ENCODE data around the gene ANP32B. TPM values are rescaled to one million over a fixed set of nuclear protein-coding genes. Genes with fewer than 3 reads are reported as not detected.
"Not testable (repeated sequence)": the region's sequence is repeated elsewhere in the genome, so short reads cannot be mapped to it uniquely, and the experiment has no call there.

ANP32B gene
- total RNA-seq, 2 experiments from 2014 or later: 317 to 335 TPM

- H3K9me3 Mint-ChIP-seq: no peaks in the 10 kb centered on the region
- no peak overlapping the region for H3K27ac Mint-ChIP-seq
- ChIA-PET CTCF (no interaction called here), POLR2A (no interaction called here)
- DNase-seq: no peak
- H3K4me3 Mint-ChIP-seq: no peak overlapping the region
- H3K4me1 Mint-ChIP-seq: peaks cover 1% of the 10 kb centered on the region
- no peaks in the 10 kb centered on the region for H3K36me3 Mint-ChIP-seq (ENCODE audit: low read depth)
- H3K27me3 Mint-ChIP-seq: peaks cover 17% of the 10 kb centered on the region
Measured at GRCh38 chr9:97969014-97969413, 14.1 kb upstream of the ANP32B start.

DNA sequence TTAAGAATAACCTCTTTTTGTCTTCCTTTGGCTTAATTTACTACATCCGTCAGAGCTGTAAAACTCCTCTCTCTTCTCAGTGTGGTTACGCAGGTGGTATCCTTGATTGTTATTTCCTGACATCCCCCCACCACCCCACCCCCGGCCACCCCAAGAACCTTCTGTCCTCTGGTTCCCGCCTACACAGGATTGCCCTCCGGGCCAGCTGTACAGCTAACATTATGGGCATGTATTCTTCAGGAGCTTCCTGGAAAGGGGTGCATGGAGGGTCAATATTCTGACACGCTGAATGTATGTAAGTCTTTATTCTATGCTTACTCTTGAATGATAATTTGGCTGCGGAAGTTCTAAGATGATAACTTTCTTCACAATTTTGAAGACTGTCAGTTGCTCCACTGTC is 13.0 kb upstream of the ANP32B start:
- H3K4me1 Mint-ChIP-seq: no peaks in the 10 kb centered on the region
- CTCF ChIA-PET: no interaction called here
- H3K27me3 Mint-ChIP-seq: peaks cover 18% of the 10 kb centered on the region
- POLR2A ChIA-PET: interaction anchor here (1.1 kb wide), 1 partner anchor 12 kb away, joined by 3 read pairs; no protein-coding TSS in a partner anchor
- no peak for DNase-seq
- no peak overlapping the region for H3K4me3 Mint-ChIP-seq
- no peaks in the 10 kb centered on the region for H3K36me3 Mint-ChIP-seq (ENCODE audit: low read depth)
- no peaks in the 10 kb centered on the region for H3K9me3 Mint-ChIP-seq
- no peak overlapping the region for H3K27ac Mint-ChIP-seq

- ChIA-PET CTCF (interaction anchor here (1.6 kb wide), 1 partner anchor 10 kb away, joined by 3 read pairs; the partner anchor contains the start of gene ANP32B), POLR2A (interaction anchor here (1.3 to 1.5 kb wide), 2 partner anchors 11 to 25 kb away, joined by 3 read pairs; partner anchors contain the start of gene ANP32B)
- H3K4me1 Mint-ChIP-seq: no peaks in the 10 kb centered on the region
- no peak overlapping the region for H3K4me3 Mint-ChIP-seq
- DNase-seq: no peak
- H3K36me3 Mint-ChIP-seq (ENCODE audit: low read depth): no peaks in the 10 kb centered on the region
- no peaks in the 10 kb centered on the region for H3K9me3 Mint-ChIP-seq
- peaks cover 19% of the 10 kb centered on the region for H3K27me3 Mint-ChIP-seq
- no peak overlapping the region for H3K27ac Mint-ChIP-seq
Measured at GRCh38 chr9:97972753-97973152, 10.4 kb upstream of the ANP32B start.

DNA sequence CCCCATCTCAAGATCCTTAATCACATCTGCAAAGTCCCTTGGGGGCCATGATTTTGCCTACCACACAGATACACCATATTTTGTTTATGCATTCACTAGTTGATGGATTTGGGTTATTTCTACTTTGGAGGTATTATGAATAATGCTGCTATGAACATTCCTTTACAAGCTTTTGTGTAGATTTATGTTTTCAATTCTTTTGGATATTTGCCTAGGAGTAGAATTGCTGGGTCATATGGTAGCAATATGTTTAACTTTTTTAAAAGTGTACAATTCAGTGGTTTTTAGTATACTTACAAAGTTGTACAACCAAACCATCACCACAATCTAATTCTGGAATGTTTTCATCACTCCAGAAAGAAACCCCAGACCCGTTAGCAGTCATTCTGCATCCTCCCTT is 7.8 kb upstream of the ANP32B start:
- H3K27me3 Mint-ChIP-seq: peaks cover 18% of the 10 kb centered on the region
- no peaks in the 10 kb centered on the region for H3K36me3 Mint-ChIP-seq (ENCODE audit: low read depth)
- H3K9me3 Mint-ChIP-seq: no peaks in the 10 kb centered on the region
- no peak for DNase-seq
- no peak overlapping the region for H3K4me3 Mint-ChIP-seq
- ChIA-PET POLR2A (no interaction called here), CTCF (no interaction called here)
- peaks cover 4% of the 10 kb centered on the region for H3K4me1 Mint-ChIP-seq
- H3K27ac Mint-ChIP-seq: no peak overlapping the region

DNA sequence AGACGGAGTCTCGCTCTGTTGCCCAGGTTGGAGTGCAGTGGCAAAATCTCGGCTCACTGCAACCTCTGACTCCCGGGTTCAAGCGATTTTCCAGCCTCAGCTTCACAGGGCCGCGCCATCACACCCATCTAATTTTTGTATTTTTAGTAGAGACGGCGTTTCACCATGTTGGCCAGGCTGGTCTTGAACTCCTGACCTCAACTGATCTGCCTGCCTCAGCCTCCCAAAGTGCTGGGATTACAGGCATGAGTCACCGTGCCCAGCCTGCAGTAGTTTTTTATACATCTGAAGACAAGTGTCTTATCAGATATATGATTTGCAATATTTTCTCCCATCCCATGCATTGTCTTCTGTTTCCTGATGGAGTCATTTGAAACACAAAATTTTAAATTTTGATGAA is 6.5 kb upstream of the ANP32B start:
- H3K4me3 Mint-ChIP-seq; DNase-seq; H3K27ac Mint-ChIP-seq; H3K9me3 Mint-ChIP-seq; H3K36me3 Mint-ChIP-seq (ENCODE audit: low read depth); POLR2A ChIA-PET; CTCF ChIA-PET: not testable (repeated sequence)
- Mint-ChIP-seq H3K4me1 (peaks cover 11% of the 10 kb centered on the region), H3K27me3 (peaks cover 18% of the 10 kb centered on the region)

- Mint-ChIP-seq H3K27me3 (peaks cover 5% of the 10 kb centered on the region), H3K36me3 (ENCODE audit: low read depth) (peaks cover 4% of the 10 kb centered on the region), H3K9me3 (no peaks in the 10 kb centered on the region), H3K27ac (no peak overlapping the region), H3K4me3 (no peak overlapping the region), H3K4me1 (peaks cover 20% of the 10 kb centered on the region)
- POLR2A ChIA-PET: no interaction called here
- DNase-seq: no peak
- CTCF ChIA-PET: no interaction called here
Measured at GRCh38 chr9:97978371-97979130, 4.6 kb upstream of the ANP32B start.

- DNase-seq: no peak
- ChIA-PET POLR2A (interaction anchor here (0.8 to 1.7 kb wide), 4 partner anchors 50 to 276 kb away, joined by 3 to 6 read pairs (median 4); partner anchors contain the start of genes TBC1D2 and TRMO), CTCF (interaction anchor here (1.3 to 8.6 kb wide), 2 partner anchors 20 to 57 kb away, joined by 3 to 88 read pairs; partner anchors contain the start of gene TRMO)
- no peak overlapping the region for H3K27ac Mint-ChIP-seq
- H3K4me3 Mint-ChIP-seq: no peak overlapping the region
- peaks cover 20% of the 10 kb centered on the region for H3K4me1 Mint-ChIP-seq
- peaks cover 4% of the 10 kb centered on the region for H3K36me3 Mint-ChIP-seq (ENCODE audit: low read depth)
- H3K27me3 Mint-ChIP-seq: peaks cover 3% of the 10 kb centered on the region
- H3K9me3 Mint-ChIP-seq: no peaks in the 10 kb centered on the region
Measured at GRCh38 chr9:97979788-97980478, 3.2 kb upstream of the ANP32B start.

GRCh38 chr9:97980479-97980803 is 2.7 kb upstream of the ANP32B start:
- Mint-ChIP-seq H3K4me1 (peaks cover 22% of the 10 kb centered on the region), H3K27ac (no peak overlapping the region), H3K36me3 (ENCODE audit: low read depth) (peaks cover 4% of the 10 kb centered on the region), H3K27me3 (no peaks in the 10 kb centered on the region), H3K4me3 (no peak overlapping the region), H3K9me3 (no peaks in the 10 kb centered on the region)
- DNase-seq: no peak
- ChIA-PET POLR2A (interaction anchor here (0.8 to 1.7 kb wide), 3 partner anchors 50 to 275 kb away, joined by 3 to 6 read pairs (median 4); partner anchors contain the start of gene TBC1D2), CTCF (interaction anchor here (1.3 to 8.6 kb wide), 2 partner anchors 20 to 58 kb away, joined by 3 to 88 read pairs; partner anchors contain the start of gene TRMO)

GRCh38 chr9:97980918-97981845 is 2.0 kb upstream of the ANP32B start:
- ChIA-PET CTCF (interaction anchor here (1.0 to 8.6 kb wide), 3 partner anchors 12 to 79 kb away, joined by 3 to 88 read pairs (median 4); partner anchors contain the start of gene TRMO), POLR2A (interaction anchor here (0.8 to 13.8 kb wide), 12 partner anchors 11 to 348 kb away, joined by 3 to 180 read pairs (median 15); partner anchors contain the start of genes HEMGN, TBC1D2, TRMO and TSTD2)
- Mint-ChIP-seq H3K36me3 (ENCODE audit: low read depth) (peaks cover 6% of the 10 kb centered on the region), H3K4me1 (peaks cover 30% of the 10 kb centered on the region), H3K27me3 (no peaks in the 10 kb centered on the region), H3K9me3 (no peaks in the 10 kb centered on the region), H3K4me3 (no peak overlapping the region), H3K27ac (no peak overlapping the region)
- no peak for DNase-seq

- no peak for DNase-seq
- H3K9me3 Mint-ChIP-seq: no peaks in the 10 kb centered on the region
- ChIA-PET POLR2A (interaction anchor here (0.9 to 13.8 kb wide), 24 partner anchors 10 to 349 kb away, joined by 3 to 180 read pairs (median 8); partner anchors contain the start of genes HEMGN, NANS, TBC1D2 and TRMO), CTCF (interaction anchor here (0.6 to 8.6 kb wide), 15 partner anchors 10 to 137 kb away, joined by 3 to 88 read pairs (median 3); partner anchors contain the start of genes TRIM14 and TRMO)
- H3K4me1 Mint-ChIP-seq: peaks cover 37% of the 10 kb centered on the region
- H3K27me3 Mint-ChIP-seq: no peaks in the 10 kb centered on the region
- peaks cover 12% of the 10 kb centered on the region for H3K36me3 Mint-ChIP-seq (ENCODE audit: low read depth)
- H3K4me3 Mint-ChIP-seq: peak overlapping the region; percentile 82
- H3K27ac Mint-ChIP-seq: peak overlapping the region; percentile 72
Measured at GRCh38 chr9:97981846-97982682, 1.1 kb upstream of the ANP32B start.

DNA sequence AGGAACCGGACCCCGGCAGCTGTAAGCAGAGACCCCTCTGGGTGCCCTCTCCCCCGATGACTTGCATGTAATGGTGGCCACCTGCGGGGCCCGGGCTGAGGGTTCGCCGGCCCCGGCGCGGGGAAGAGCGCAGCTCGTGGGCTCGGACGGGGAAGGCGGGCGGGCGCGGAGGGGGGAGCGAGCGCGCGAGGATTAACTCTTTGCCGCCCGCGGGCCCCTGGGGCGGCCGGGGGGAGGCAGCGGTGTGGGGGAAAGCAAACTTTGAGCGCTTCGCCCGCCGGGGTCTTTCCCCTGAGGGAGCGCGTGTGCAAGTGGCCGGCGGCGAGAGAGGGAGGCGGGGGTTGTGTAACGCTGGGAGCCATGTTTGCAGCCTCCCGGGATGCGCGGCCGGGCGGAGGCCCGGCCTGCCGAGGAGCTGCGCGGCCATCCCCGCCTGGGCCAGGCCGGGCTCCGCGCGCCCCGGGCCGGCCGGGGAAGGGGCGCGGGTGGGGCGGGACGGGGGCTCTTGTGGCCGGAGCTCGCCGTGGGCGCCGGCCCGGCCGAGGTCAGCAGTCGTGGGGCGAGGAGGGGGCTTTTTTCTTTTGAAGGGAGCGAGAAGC is 547 bp downstream of the ANP32B start:
- DNase-seq: peak; percentile 51
- peak overlapping the region; percentile 82 for H3K4me3 Mint-ChIP-seq
- peak overlapping the region; percentile 88 for H3K27ac Mint-ChIP-seq
- peaks cover 52% of the 10 kb centered on the region for H3K4me1 Mint-ChIP-seq
- peaks cover 16% of the 10 kb centered on the region for H3K36me3 Mint-ChIP-seq (ENCODE audit: low read depth)
- no peaks in the 10 kb centered on the region for H3K9me3 Mint-ChIP-seq
- H3K27me3 Mint-ChIP-seq: no peaks in the 10 kb centered on the region
- ChIA-PET POLR2A (interaction anchor here (0.7 to 13.8 kb wide), 37 partner anchors 9 to 1239 kb away, joined by 3 to 180 read pairs (median 5); partner anchors contain the start of genes FOXE1, HEMGN, NANS and NCBP1), CTCF (interaction anchor here (0.6 to 8.6 kb wide), 13 partner anchors 9 to 118 kb away, joined by 3 to 88 read pairs (median 6); partner anchors contain the start of gene TRMO)

Data from activated CD4-positive, alpha-beta memory T cell treated with anti-CD3 and anti-CD28 coated beads, Interleukin-2, amount 10 ng/mL, durations not matched to agents 7 days and 5 days (primary cell).